Measurements from ENCODE around the gene CCDC81.

CCDC81 gene

DNA sequence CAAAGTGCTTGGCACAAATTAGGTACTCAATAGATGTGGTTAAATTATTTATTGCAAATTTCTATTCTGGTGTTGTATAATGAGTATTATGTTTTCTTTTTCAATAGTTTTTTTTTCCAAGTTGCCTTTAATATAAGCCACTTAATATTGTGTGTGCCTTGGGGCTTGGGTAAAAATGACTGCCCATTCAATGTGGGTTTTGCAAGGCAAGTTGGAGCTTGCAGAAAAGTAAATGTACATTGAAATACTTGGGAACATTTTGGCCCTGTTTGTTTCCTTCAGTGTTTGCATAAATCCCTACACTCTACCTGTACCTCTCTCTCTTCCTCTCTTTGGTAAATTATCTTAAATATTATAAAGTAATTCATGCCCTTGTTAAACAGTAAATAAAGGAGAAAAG is 2.1 kb upstream of the CCDC81 start:
- TF ChIP-seq, protein P1, sequence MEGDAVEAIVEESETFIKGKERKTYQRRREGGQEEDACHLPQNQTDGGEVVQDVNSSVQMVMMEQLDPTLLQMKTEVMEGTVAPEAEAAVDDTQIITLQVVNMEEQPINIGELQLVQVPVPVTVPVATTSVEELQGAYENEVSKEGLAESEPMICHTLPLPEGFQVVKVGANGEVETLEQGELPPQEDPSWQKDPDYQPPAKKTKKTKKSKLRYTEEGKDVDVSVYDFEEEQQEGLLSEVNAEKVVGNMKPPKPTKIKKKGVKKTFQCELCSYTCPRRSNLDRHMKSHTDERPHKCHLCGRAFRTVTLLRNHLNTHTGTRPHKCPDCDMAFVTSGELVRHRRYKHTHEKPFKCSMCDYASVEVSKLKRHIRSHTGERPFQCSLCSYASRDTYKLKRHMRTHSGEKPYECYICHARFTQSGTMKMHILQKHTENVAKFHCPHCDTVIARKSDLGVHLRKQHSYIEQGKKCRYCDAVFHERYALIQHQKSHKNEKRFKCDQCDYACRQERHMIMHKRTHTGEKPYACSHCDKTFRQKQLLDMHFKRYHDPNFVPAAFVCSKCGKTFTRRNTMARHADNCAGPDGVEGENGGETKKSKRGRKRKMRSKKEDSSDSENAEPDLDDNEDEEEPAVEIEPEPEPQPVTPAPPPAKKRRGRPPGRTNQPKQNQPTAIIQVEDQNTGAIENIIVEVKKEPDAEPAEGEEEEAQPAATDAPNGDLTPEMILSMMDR (IDR thresholded peaks at IDR 0.05; ENCODE audit: insufficient read depth, missing control alignments): no peak
- FAIRE-seq (no peak), DNase-seq (ENCODE audit: insufficient read length, low spot score) (no peak)

DNA sequence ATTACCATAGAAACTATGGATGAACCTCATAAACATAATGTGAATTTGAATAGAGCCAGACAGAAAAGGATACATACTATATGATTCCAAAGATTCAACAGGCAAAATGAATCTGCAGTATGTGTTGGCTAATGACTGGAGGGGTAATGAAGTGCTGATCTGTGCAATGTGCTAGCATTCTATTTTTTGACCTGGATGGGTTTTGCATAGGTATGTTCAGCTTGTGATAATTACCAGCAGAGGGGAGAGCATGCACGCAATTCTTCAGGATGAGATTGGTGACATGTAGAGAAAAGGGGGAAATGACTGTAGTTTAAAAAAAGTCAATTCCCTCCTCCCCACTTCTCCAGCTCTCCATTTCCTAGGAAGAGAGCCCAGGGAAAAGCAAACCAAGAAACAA is 618 bp upstream of the CCDC81 start:
- FAIRE-seq (no peak), DNase-seq (ENCODE audit: insufficient read length, low spot score) (no peak)
- TF ChIP-seq, protein P1 (IDR thresholded peaks at IDR 0.05; ENCODE audit: insufficient read depth, missing control alignments): no peak

- DNase-seq (ENCODE audit: insufficient read length, low spot score) (no peak), FAIRE-seq (no peak)
- TF ChIP-seq, protein P1 (IDR thresholded peaks at IDR 0.05; ENCODE audit: insufficient read depth, missing control alignments): no peak
Measured at GRCh38 chr11:86377972-86378371, 3.3 kb downstream of the CCDC81 start.

GRCh38 chr11:86380295-86381059 is 5.8 kb downstream of the CCDC81 start:
- TF ChIP-seq, protein P1 (IDR thresholded peaks at IDR 0.05; ENCODE audit: insufficient read depth, missing control alignments): no peak
- FAIRE-seq (no peak), DNase-seq (ENCODE audit: insufficient read length, low spot score) (no peak)

DNA sequence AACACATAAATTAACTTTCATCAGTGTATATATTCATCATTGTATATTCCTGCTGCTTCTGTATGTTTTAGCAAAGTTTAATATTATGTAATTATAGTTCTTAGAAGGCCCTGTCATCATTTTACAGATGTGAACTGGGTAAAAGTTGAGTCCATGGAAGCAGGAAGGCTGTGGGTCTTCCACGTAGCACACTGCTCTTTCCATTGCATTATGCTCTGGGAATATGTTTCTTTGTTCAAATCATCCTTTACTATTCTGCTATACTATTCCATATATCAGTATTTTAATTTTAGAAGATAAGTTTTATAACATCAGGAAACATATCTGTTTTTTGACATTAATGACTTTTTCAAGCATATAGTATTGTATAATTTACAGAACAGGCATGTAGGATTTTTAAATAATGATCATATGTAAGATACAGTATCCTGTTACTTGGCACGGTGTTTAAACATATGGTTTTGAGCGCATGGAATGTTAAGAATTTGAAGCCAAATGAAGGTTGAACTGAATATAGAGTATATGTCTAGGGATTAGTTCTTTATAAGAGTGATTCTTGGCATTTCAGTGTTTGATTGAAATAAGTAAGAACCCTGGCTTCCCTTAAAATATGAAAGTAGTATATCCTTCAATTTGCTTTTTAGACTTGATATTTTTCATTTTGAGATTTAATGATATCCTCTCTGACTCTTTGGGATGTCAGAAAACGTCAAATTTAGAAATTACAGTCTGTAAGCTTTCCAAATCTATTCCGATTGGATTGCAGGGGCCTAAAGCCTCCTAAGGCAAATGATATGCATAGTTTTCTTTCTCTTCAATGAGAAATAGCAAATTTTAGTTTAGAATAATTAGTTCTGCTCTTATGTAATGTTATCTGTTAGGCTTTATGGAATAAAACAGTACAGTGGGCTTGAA is 8.6 kb downstream of the CCDC81 start:
- DNase-seq (ENCODE audit: insufficient read length, low spot score) (no peak), FAIRE-seq (no peak)
- TF ChIP-seq, protein P1 (IDR thresholded peaks at IDR 0.05; ENCODE audit: insufficient read depth, missing control alignments): no peak

- FAIRE-seq: no peak
- TF ChIP-seq, protein P1 (IDR thresholded peaks at IDR 0.05; ENCODE audit: insufficient read depth, missing control alignments): no peak
- no peak for DNase-seq (ENCODE audit: insufficient read length, low spot score)
Measured at GRCh38 chr11:86386283-86386682, 11.6 kb downstream of the CCDC81 start.

Data from D721Med (cell line).